ENCODE results near the gene TOMM20. TPM values are rescaled to one million over a fixed set of nuclear protein-coding genes. Genes with fewer than 3 reads are reported as not detected.

The TOMM20 gene
- total and polyA plus RNA-seq, 2 donors: 78.2 to 93.8 TPM

GRCh38 chr1:235127732-235128455, 743 bp downstream of the TOMM20 start:
- peak overlapping the region; percentile 83 for H3K4me3 ChIP-seq (ENCODE audit: low read depth, low read length)
- no peak overlapping the region for H3K27ac ChIP-seq (ENCODE audit: low read depth)
- H3K4me1 ChIP-seq (ENCODE audit: insufficient read depth): peaks cover 1% of the 10 kb centered on the region
- WGBS: 1% methylated on average over 35 of the region's 35 CpGs
- peaks cover 1% of the 10 kb centered on the region for H3K36me3 ChIP-seq (ENCODE audit: insufficient read depth)
- DNase-seq (ENCODE audit: extremely low spot score): no peak

DNA sequence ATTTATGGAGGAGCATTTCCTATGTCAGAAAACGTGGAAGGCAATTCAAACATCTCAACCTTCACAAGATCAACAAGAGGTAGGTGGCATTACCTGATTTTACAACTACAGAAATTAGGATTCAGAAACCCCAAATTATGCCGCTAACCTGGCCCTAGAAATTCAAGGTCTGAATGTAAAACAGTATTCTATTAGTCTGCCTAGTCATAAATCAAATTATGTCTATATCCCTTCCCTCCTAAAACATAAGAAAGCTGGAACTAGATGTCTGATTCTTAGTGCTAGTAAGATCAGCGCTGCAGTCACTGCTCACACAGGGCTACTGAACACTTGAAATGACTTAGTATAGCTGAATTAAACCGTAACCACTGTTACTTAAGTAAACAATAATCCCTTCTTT, 1.4 kb downstream of the TOMM20 start:
- H3K4me3 ChIP-seq (ENCODE audit: low read depth, low read length): peak overlapping the region; percentile 83
- H3K4me1 ChIP-seq (ENCODE audit: insufficient read depth): peaks cover 1% of the 10 kb centered on the region
- peaks cover 1% of the 10 kb centered on the region for H3K36me3 ChIP-seq (ENCODE audit: insufficient read depth)
- 27% methylated on average over 4 of the region's 4 CpGs for WGBS
- DNase-seq (ENCODE audit: extremely low spot score): no peak
- no peak overlapping the region for H3K27ac ChIP-seq (ENCODE audit: low read depth)

DNA sequence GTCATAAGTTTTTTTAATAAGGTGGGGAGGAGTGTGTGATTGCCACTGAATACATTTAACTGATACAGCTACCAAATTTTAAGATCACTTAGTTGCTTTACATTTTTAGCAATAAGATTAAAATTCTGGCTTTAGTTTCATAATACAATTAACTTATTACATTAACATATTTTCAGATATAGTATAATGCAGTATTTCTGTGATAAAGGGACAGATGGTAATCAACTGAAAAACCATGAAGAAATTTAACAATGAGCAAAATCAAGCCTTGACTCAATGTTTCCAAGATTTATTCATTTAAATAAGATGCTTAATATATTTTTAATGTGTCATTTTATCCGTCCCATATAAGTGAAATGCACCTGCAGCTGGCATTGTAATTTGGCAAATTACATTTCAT, 4.0 kb downstream of the TOMM20 start:
- Histone ChIP-seq H3K27ac (ENCODE audit: low read depth) (no peak overlapping the region), H3K4me1 (ENCODE audit: insufficient read depth) (peaks cover 1% of the 10 kb centered on the region), H3K4me3 (ENCODE audit: low read depth, low read length) (no peak overlapping the region), H3K36me3 (ENCODE audit: insufficient read depth) (peaks cover 4% of the 10 kb centered on the region)
- DNase-seq (ENCODE audit: extremely low spot score): no peak
- 76% methylated on average over 1 of the region's 1 CpG for WGBS

- H3K27ac ChIP-seq (ENCODE audit: low read depth): no peak overlapping the region
- peaks cover 1% of the 10 kb centered on the region for H3K4me1 ChIP-seq (ENCODE audit: insufficient read depth)
- DNase-seq (ENCODE audit: extremely low spot score): no peak
- no peak overlapping the region for H3K4me3 ChIP-seq (ENCODE audit: low read depth, low read length)
- WGBS: 91% methylated on average over 9 of the region's 9 CpGs
- H3K36me3 ChIP-seq (ENCODE audit: insufficient read depth): peaks cover 4% of the 10 kb centered on the region
Observed at GRCh38 chr1:235124111-235124510, 4.5 kb downstream of the TOMM20 start.

- DNase-seq (ENCODE audit: extremely low spot score): no peak
- Histone ChIP-seq H3K4me3 (ENCODE audit: low read depth, low read length) (no peak overlapping the region), H3K27ac (ENCODE audit: low read depth) (no peak overlapping the region), H3K36me3 (ENCODE audit: insufficient read depth) (peaks cover 7% of the 10 kb centered on the region), H3K4me1 (ENCODE audit: insufficient read depth) (peaks cover 1% of the 10 kb centered on the region)
- 74% methylated on average over 1 of the region's 1 CpG for WGBS
Observed at GRCh38 chr1:235122348-235122747, 6.3 kb downstream of the TOMM20 start.

GRCh38 chr1:235113183-235113917, 15.3 kb downstream of the TOMM20 start:
- 85% methylated on average over 7 of the region's 7 CpGs for WGBS
- H3K4me1 ChIP-seq (ENCODE audit: insufficient read depth): no peaks in the 10 kb centered on the region
- DNase-seq (ENCODE audit: extremely low spot score): no peak
- H3K27ac ChIP-seq (ENCODE audit: low read depth): no peak overlapping the region
- peaks cover 13% of the 10 kb centered on the region for H3K36me3 ChIP-seq (ENCODE audit: insufficient read depth)
- no peak overlapping the region for H3K4me3 ChIP-seq (ENCODE audit: low read depth, low read length)

- 90% methylated on average over 6 of the region's 6 CpGs for WGBS
- Histone ChIP-seq H3K27ac (ENCODE audit: low read depth) (no peak overlapping the region), H3K4me1 (ENCODE audit: insufficient read depth) (no peaks in the 10 kb centered on the region), H3K4me3 (ENCODE audit: low read depth, low read length) (no peak overlapping the region), H3K36me3 (ENCODE audit: insufficient read depth) (peaks cover 11% of the 10 kb centered on the region)
- DNase-seq (ENCODE audit: extremely low spot score): no peak
Observed at GRCh38 chr1:235112297-235113182, 16.1 kb downstream of the TOMM20 start.

DNA sequence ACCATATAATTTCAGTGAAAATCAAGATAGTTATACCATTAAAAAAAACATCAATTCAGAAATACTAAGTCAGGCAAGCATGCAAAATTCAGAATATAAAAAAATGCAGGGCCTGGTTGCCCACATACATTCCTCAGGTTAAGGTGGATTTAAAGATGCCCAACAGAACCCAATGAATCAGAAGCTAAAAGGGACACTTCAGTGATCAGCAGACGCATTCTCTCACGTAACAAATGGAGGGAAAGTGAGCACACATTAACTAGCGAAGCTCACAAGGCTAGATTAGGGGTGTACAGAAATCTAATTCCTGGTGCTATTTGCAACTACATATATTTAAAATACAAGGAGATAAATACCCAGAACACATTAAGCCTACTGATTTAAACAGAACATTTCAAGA, 17.5 kb downstream of the TOMM20 start:
- Histone ChIP-seq H3K36me3 (ENCODE audit: insufficient read depth) (peaks cover 10% of the 10 kb centered on the region), H3K4me3 (ENCODE audit: low read depth, low read length) (no peak overlapping the region), H3K4me1 (ENCODE audit: insufficient read depth) (no peaks in the 10 kb centered on the region), H3K27ac (ENCODE audit: low read depth) (no peak overlapping the region)
- DNase-seq (ENCODE audit: extremely low spot score): no peak
- WGBS: 92% methylated on average over 3 of the region's 3 CpGs

DNA sequence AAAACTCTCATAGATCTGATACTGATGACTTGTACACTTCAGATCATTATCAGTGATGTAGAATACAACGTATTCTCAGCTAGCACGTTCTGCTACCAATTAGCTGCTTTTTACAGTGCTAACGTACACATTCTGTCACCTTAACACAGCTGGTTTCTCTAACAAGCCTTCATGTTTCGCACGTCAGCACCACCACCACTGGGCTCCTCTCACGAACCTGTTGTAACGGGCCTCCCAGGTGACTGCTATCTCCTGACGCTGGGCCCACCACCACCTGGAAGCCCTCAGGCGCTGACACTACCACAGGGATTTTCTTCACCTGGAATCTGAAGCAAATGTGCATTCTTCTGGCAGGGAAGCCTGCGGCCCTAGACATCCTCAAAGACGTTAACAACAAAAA, 19.8 kb downstream of the TOMM20 start:
- no peak for DNase-seq (ENCODE audit: extremely low spot score)
- WGBS: 83% methylated on average over 11 of the region's 11 CpGs
- H3K36me3 ChIP-seq (ENCODE audit: insufficient read depth): peaks cover 10% of the 10 kb centered on the region
- peaks cover 2% of the 10 kb centered on the region for H3K4me1 ChIP-seq (ENCODE audit: insufficient read depth)
- no peak overlapping the region for H3K27ac ChIP-seq (ENCODE audit: low read depth)
- no peak overlapping the region for H3K4me3 ChIP-seq (ENCODE audit: low read depth, low read length)

GRCh38 chr1:235108185-235108593, 20.4 kb downstream of the TOMM20 start:
- WGBS: 98% methylated on average over 1 of the region's 1 CpG
- Histone ChIP-seq H3K27ac (ENCODE audit: low read depth) (no peak overlapping the region), H3K4me3 (ENCODE audit: low read depth, low read length) (no peak overlapping the region), H3K4me1 (ENCODE audit: insufficient read depth) (peaks cover 2% of the 10 kb centered on the region), H3K36me3 (ENCODE audit: insufficient read depth) (peaks cover 10% of the 10 kb centered on the region)
- DNase-seq (ENCODE audit: extremely low spot score): no peak

DNA sequence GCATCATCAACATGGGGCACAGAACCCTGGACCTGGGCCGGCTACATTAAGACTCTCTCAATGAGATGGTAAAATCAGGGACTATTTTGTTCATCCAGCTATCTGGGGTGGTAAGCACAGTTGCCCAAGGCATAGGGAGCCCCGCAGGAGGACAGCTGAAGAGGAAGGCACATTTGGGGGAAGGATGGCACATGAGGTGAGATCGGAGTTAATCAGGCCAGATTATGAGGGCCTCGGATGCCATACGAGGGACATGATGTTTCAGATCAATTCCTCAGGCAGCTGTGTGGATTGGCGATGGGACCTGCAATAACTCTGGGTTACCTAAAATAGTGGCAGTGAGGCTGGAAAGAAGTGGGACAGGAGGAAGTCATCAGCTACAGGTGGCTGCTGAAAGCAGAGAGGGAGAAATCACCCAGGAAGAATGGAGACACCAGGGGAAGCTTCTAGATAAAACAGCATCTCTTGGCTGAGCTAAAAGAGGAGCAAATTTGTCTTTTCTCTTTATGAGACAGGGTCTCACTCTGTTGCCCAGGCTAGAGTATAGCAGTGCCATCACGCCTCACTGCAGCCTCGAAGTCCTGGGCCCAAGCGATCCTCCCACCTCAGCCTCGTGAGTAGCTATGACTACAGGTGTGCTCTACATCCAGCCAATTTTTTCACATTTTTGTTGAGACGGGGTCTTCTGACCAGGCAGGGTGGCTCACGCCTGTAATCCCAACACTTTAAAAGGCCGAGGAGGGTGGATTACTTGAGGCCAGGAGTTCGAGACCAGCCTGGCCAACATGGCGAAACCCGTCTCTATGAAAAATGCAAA, 21.1 kb downstream of the TOMM20 start:
- Histone ChIP-seq H3K27ac (ENCODE audit: low read depth) (no peak overlapping the region), H3K36me3 (ENCODE audit: insufficient read depth) (peaks cover 10% of the 10 kb centered on the region), H3K4me3 (ENCODE audit: low read depth, low read length) (no peak overlapping the region), H3K4me1 (ENCODE audit: insufficient read depth) (peaks cover 2% of the 10 kb centered on the region)
- 92% methylated on average over 16 of the region's 16 CpGs for WGBS
- no peak for DNase-seq (ENCODE audit: extremely low spot score)

GRCh38 chr1:235106457-235106856, 22.2 kb downstream of the TOMM20 start:
- Histone ChIP-seq H3K36me3 (ENCODE audit: insufficient read depth) (peaks cover 10% of the 10 kb centered on the region), H3K27ac (ENCODE audit: low read depth) (no peak overlapping the region), H3K4me1 (ENCODE audit: insufficient read depth) (peaks cover 2% of the 10 kb centered on the region), H3K4me3 (ENCODE audit: low read depth, low read length) (no peak overlapping the region)
- DNase-seq (ENCODE audit: extremely low spot score): no peak
- WGBS: 93% methylated on average over 4 of the region's 4 CpGs

Data from urinary bladder (tissue), 4 donors.